Activated CD4-positive, alpha-beta T cell treated with anti-CD3 and anti-CD28 coated beads, Interleukin-10, Interleukin-2, amounts not matched to agents 100 ng/mL and 50 ng/mL, durations not matched to agents 16 hours and 8 hours (primary cell): Measurements from ENCODE around the gene ADAMTS14.
"Not testable (repeated sequence)": the region's sequence is repeated elsewhere in the genome, so short reads cannot be mapped to it uniquely, and the experiment has no call there.

Source experiments
- DNase-seq: peaks from one replicate; pipeline ENCODE4 v3.0.0-alpha.2; 2020

ADAMTS14 gene

GRCh38 chr10:70659306-70659705, 13.0 kb upstream of the ADAMTS14 start:
- no peak for DNase-seq

- DNase-seq: no peak
Measured at GRCh38 chr10:70660722-70661121, 11.6 kb upstream of the ADAMTS14 start.

DNA sequence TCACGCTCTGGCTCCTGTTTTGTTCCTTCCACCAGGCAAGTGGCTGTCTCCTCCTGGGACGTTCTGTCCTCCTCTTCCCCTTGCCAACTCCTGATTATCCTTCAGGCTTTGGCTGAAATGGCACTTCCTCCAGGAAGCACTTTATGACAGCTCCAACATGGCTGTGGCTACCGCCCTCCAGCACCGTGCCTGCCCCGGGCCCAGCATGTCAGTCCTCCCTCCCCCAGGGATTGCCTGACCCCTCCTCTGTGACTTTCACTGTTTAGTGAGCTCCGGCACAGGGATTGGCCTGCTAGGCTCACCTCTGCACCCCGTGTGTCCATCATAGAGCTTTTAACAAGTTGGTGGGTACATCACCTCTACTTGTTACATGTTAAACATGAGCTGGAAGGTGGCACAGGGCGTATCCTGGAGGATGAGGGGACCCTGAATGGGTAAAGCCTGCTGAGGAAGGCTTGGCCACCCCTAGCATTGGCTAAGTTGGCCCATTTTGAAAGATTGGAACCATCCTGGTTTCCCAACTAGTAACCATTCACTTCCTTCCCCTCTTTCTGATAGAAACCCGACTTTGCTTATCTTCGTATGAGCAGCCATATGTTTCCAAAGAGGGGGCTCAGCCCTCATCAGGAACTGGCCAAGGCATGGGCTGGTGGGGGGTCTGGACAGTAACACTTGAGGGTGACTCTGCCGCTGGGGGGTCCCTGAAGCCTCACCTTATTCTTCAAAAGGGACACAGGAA, 10.5 kb upstream of the ADAMTS14 start:
- no peak for DNase-seq

DNA sequence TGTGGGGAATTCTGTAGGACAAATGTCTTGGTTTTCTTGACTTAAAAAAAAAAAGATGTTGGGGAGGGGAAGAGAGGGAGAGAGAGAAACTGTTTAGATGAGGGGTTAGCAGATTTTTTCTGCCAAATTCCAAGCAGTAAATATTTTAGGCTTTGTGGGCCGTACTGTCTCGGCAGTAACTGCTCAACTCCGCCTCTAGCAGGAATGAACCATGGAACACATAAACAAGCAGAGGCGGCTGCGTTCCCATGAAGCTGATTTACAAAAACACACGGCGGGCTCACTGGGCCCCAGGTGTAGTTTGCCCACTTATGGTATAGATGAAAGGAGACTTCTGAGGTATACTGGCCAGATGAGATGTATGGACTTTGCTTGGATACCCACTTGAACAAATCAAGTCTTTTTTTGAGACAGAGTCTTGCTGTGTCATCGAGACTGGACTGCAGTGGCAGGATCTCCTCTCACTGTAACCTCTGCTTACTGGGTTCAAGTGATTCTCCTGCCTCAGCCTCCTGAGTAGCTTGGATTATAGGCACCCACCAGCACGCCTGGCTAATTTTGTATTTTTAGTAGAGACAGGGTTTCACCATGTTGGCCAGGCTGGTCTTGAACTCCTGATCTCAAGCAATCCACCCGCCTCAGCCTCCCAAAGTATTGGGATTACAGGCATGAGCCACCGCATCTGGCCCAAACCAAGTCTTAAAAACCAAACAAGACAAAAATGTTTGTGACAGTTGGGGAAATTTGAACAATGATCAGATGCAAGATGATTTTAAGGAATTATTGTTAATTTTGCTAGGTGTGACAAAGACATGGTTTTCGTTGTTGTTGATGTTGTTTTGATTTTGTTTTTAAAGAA, 9.7 kb upstream of the ADAMTS14 start:
- no peak for DNase-seq

DNA sequence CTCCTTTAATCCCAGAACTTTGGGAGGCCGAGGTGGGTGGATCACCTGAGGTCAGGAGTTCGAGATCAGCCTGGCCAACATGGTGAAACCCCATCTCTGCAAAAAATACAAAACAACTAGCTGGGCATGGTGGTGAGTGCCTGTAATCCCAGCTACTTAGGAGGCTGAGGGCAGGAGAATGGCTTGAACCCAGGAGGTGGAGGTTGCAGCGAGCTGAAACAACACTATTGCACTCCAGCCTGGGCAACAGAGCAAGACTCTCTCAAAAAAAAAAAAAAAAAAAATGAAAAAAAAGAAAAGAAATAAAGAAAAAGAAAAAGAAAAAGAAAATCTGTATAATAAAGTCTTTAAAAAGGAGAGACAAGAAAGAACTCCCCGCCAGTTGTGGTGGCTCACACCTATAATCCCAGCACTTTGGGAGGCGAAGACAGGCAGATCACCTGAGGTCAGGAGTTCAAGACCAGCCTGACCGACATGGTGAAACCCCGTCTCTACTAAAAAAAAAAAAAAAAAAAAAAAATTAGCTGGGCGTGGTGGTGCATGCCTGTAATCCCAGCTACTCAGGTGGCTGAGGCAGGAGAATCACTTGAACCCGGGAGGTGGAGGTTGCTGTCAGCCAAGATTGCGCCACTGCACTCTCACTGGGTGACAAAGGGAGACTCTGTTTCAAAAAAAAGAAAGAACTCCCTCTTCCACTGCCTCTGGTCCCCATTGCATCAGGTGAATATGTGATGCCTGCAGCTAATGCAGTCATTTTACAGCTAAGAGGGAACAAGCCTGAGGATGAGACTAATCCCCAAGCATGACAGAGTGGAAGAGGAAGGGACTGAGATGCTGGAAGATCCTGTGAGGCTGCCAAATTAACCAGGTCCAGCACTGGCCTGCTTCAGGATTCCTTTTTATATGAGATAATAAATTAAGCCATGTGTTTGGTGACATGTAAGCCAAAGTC, 8.6 kb upstream of the ADAMTS14 start:
- DNase-seq: not testable (repeated sequence)

- no peak for DNase-seq
Measured at GRCh38 chr10:70664702-70665195, 7.6 kb upstream of the ADAMTS14 start.

DNA sequence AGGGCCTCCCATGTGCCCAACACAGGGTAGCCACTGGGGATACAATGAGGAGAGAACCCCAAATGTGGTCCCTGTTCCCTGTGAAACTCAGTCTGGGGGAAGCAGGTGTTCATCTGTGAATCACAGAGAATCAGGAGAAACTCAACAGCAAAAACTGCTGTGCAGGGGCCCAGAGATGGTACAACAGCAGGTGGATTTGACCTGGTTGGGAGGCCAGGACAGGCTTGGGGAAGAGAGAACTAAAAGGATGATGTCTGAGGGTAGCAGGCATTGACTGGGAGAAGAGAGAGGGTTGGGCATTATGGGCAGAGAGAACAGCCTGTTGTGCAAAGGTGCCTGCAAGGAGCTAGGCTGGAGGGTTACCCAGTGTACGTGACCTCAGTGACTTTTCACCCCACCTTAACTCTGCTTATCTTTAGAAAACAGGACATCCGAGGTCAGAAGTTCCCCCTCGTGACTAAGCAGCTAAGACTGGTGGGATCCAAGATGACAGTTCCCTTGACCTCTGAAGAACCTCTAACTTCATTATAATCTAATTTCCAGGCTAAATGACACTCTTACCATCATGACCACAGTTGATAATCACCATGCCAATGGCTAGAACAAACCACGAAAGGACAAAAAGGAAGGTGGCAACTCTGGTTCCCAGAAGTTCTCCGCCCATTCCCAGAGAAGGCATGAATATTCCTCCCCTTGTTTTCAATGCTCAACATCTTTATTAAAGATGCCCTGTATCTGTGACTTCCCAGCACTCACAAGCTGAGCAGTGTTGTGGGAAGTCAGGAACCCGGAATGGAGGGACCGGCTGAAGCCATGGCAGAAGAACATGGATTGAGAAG, 5.1 kb upstream of the ADAMTS14 start:
- DNase-seq: no peak

DNA sequence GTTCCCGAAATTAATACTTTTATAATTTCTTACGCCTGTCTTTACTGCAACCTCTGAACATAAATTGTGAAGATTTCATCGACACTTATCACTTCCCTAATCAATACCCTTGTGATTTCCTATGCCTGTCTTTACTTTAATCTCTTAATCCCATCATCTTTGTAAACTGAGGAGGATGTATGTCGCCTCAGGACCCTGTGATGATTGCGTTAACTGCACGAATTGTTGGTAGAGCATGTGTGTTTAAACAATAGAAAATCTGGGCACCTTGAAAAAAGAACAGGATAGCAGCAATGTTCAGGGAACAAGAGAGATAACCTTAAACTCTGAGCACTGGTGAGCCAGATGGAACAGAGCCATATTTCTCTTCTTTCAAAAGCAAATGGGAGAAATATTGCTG, 4.5 kb upstream of the ADAMTS14 start:
- DNase-seq: not testable (repeated sequence)

- DNase-seq: no peak
Measured at GRCh38 chr10:70668454-70668970, 3.8 kb upstream of the ADAMTS14 start.

DNA sequence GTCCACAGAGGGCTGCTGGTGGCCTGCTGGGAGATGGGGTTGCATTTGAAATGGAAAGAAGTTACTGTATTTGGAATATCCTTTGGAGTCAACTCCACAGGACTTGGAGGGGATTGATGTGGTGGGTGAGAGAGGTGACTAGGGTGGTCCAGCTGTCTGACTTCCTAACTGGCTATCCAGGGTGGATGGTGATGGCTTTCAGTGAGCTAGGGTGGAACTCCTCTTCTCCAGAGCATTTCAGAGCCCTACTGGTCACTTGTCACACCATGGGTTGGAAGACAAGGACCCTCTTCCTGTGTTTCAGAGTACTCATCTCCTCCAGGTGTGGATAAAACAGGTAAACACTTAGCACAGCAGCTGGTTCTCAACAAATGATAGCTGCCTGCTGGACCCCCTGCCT, 3.3 kb upstream of the ADAMTS14 start:
- no peak for DNase-seq

DNA sequence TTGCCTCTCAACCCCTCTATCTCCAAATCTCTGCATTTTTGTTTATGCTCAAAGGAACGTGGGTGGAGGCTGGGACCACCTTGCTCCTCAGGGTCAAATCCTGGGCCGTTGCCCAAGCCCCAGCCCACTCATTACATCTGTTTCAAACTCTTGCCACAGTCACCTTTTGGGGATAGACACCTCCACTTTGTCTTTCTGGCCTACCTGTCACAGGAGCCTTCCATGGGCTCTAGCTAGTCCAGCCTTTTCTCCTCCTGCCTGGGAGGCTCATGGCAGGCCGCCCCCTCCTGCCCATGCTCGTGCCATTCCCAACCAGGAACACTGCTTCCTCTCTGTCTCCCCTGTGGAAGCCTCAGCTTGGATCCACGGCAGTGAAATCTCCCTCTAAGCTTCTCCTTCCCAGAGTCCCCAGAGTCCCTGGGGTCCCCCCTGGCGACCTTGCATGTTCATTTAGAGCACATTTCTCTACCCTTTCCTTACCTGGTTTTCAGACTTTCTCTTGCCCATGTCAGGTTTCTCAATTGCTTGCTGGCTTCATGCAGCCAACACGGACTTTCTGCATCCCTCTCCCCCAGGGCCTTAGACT, 2.5 kb upstream of the ADAMTS14 start:
- DNase-seq: no peak

GRCh38 chr10:70671619-70672164, 614 bp upstream of the ADAMTS14 start:
- DNase-seq: no peak

DNA sequence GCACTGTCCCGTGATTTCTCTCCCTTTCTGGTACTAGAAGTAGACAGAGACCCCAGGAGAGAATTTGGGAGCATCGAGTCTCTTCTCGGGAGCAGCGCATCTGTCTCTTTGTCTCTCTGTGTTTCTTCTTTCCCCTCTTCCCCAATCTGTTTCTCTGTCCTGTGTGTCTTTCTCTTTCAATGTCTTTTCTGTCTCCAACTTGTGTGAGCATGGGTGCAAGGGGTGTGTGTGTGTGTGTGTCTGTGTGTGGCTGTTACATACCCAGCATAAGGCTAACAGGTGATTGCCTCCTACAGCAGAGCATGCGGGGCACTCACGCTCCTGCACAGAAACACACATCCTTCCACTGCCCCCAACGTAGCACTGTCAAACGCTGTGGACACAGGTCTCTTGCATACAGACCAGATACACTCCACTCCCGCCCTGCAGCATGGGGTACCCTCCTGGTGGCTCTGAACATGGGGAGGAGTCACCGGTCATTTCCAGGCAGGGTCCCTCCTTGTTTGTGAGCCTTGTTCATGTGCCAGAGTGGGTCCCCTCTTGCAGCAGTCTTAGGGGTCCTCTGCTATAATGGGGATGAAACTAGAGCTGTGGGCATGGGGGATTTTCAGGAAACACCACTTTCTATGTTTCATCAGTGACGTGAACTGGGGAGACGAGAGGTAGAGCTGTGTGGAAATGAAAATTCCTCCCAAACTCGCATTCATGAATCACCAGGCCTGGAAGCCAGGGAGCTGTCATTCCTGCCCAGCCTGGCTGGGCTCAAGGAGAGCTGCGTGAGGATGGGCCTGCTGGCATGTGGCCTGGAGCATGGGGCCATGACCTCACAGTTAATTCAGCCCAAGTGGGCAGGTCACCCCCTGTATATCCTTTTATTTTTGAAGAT, 980 bp downstream of the ADAMTS14 start:
- no peak for DNase-seq

DNA sequence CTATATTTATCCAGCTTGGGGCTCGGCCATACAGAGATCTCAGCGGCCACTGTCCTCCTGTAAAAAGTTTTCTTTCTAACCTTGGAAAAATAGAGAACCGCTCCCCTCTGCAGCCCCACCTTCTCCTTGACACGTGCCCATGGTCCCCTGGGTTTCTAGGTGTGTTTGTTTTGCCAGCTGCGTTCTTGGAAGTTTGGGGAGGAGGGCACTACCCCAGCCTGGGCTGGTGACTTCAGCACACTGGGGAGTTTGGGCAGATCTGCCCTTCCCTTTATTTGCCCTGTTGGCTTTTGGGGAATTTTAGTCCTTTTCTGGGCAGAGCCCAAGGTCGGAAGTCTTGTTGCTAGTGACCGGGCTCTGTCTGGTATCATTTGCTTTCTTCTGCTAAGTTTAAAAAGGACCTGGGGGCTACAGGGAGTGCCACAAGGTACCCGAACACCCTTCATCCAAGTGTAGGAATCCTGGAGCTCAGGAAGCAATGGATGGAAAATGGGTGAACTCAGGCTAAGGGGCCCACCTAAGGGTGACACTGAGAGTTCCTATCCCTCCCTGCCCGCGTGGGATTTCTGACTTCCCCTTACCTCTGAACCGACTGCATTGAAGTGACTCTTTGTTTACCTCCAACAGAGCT, 1.7 kb downstream of the ADAMTS14 start:
- DNase-seq: no peak

- DNase-seq: no peak
Measured at GRCh38 chr10:70674560-70675495, 2.5 kb downstream of the ADAMTS14 start.

DNA sequence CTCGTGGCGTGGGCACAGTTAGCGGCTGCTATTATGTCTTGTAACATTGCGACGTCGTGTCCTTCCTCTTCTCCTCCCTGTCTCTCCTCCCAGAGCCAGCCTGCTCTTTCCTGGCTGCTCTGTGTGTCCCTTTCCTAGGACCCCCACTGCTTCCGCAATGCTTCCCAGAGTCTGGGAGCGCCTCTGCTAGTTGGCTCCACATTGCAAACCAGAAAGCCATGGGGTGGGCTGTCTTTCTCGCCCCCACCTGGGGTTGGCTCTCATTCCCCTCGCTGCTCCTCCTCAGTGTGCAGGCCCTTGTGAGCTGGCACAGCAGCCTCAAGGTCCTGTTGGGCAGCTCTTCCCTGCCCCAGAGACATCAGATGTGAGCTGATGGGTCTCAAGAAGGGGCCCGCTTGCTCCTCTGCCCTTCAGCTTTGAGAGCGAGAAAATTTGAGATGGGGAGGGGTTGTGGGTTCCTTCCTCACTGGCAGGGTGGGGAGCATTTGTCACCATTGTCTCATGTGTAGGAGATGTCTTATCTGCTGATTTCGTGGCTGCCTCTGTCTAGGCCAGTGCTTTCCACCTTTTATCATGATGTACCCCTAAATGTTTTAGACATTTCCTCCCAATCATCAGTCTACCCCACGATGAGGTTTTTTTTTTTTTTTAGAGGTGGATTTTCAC, 3.3 kb downstream of the ADAMTS14 start:
- no peak for DNase-seq

DNA sequence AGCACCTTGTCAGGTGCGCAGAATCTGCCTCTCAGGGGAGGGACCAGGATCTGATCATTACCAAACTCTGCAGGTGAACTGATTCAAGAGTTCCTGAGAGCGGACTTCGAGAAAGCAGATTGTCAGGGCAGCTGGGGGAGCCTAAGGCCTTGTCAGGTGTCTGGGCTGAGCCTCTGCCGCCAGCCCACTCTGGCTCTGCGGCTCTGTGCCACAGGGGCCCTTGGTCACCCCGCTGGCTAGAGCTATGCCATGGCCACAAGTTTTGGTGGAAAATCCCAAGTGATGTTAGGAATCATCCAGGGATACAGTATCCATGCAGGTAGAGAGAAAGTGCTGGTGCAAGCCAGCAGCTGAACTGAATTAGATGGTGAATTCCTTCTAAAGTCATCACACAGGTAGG, 4.2 kb downstream of the ADAMTS14 start:
- no peak for DNase-seq

DNA sequence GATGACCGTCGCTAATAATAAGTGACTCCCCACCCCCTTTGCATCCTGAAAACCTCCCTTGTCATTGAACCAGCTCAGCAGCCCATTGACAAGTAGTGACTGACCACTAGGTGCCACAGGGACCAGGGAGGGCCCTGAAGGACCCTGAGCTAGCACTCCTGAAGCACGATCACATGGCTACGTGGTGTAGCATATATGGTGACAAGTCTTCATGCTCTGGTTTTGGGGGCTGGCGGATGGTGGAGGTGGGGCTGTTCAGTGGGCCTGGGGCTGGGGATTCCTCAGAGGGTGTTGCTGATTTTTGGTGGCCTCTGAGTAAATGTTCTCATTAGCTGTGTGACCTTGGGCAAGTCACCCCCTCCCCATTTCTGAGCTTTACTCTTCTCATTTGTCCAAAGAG, 4.7 kb downstream of the ADAMTS14 start:
- no peak for DNase-seq
